GM12872 (cell line): ENCODE data around the gene TBC1D22A.

Source experiments
- CTCF ChIP-seq: IDR thresholded peaks from 3 replicates; pipeline ENCODE4 v1.5.1; 2011; ENCODE audit warnings: low read depth, mild to moderate bottlenecking, low read length, moderate library complexity; ENCODE audit not compliant: insufficient read depth

Gene TBC1D22A

GRCh38 chr22:46739094-46739870 is 23.2 kb upstream of the TBC1D22A start:
- no peak for TF ChIP-seq CTCF

- TF ChIP-seq CTCF, result no peak
Measured at GRCh38 chr22:46740910-46741780, 21.3 kb upstream of the TBC1D22A start.

- TF ChIP-seq CTCF, result no peak
Measured at GRCh38 chr22:46741974-46742519, 20.4 kb upstream of the TBC1D22A start.

GRCh38 chr22:46742576-46743221 is 19.8 kb upstream of the TBC1D22A start:
- TF ChIP-seq CTCF, result no peak

- TF ChIP-seq CTCF, result no peak
Measured at GRCh38 chr22:46744581-46744980, 17.9 kb upstream of the TBC1D22A start.

GRCh38 chr22:46746192-46746591 is 16.3 kb upstream of the TBC1D22A start:
- no peak for TF ChIP-seq CTCF

GRCh38 chr22:46746620-46747019 is 15.8 kb upstream of the TBC1D22A start:
- no peak for TF ChIP-seq CTCF
